ENCODE results near the gene MTX1. TPM values are rescaled to one million over a fixed set of nuclear protein-coding genes. Genes with fewer than 3 reads are reported as not detected.

MTX1 gene
- total RNA-seq, 1 donor from 2014 or later, result 79.3 TPM

GRCh38 chr1:155236451-155236850, 28.0 kb downstream of the MTX1 start:
- H3K4me3 ChIP-seq (ENCODE audit: low read depth, low read length), result no peak overlapping the region
- no peaks in the 10 kb centered on the region for H3K36me3 ChIP-seq (ENCODE audit: control insufficient read depth, insufficient read depth, low read length)
- no peaks in the 10 kb centered on the region for H3K27me3 ChIP-seq (ENCODE audit: control insufficient read depth, insufficient read depth, low read length)
- DNase-seq (ENCODE audit: low read depth), result no peak
- no peak for TF ChIP-seq CTCF (IDR thresholded peaks at IDR 0.05; ENCODE audit: insufficient read depth, low read length, poor library complexity, severe bottlenecking)

- no peaks in the 10 kb centered on the region for H3K36me3 ChIP-seq (ENCODE audit: control insufficient read depth, insufficient read depth, low read length)
- no peak for TF ChIP-seq CTCF (IDR thresholded peaks at IDR 0.05; ENCODE audit: insufficient read depth, low read length, poor library complexity, severe bottlenecking)
- DNase-seq (ENCODE audit: low read depth), result no peak
- H3K27me3 ChIP-seq (ENCODE audit: control insufficient read depth, insufficient read depth, low read length), result no peaks in the 10 kb centered on the region
- H3K4me3 ChIP-seq (ENCODE audit: low read depth, low read length), result peak overlapping the region; percentile 44
These were observed 32.7 kb downstream of the MTX1 start for GRCh38 chr1:155241069-155241679.

GRCh38 chr1:155241841-155242264, 33.4 kb downstream of the MTX1 start:
- Histone ChIP-seq H3K27me3 (ENCODE audit: control insufficient read depth, insufficient read depth, low read length) (no peaks in the 10 kb centered on the region), H3K4me3 (ENCODE audit: low read depth, low read length) (no peak overlapping the region), H3K36me3 (ENCODE audit: control insufficient read depth, insufficient read depth, low read length) (no peaks in the 10 kb centered on the region)
- DNase-seq (ENCODE audit: low read depth), result no peak
- TF ChIP-seq CTCF (IDR thresholded peaks at IDR 0.05; ENCODE audit: insufficient read depth, low read length, poor library complexity, severe bottlenecking), result no peak

- H3K27me3 ChIP-seq (ENCODE audit: control insufficient read depth, insufficient read depth, low read length), result no peaks in the 10 kb centered on the region
- no peak for TF ChIP-seq CTCF (IDR thresholded peaks at IDR 0.05; ENCODE audit: insufficient read depth, low read length, poor library complexity, severe bottlenecking)
- H3K36me3 ChIP-seq (ENCODE audit: control insufficient read depth, insufficient read depth, low read length), result no peaks in the 10 kb centered on the region
- no peak overlapping the region for H3K4me3 ChIP-seq (ENCODE audit: low read depth, low read length)
- DNase-seq (ENCODE audit: low read depth), result no peak
These were observed 34.4 kb downstream of the MTX1 start for GRCh38 chr1:155242805-155243358.

- no peak for TF ChIP-seq CTCF (IDR thresholded peaks at IDR 0.05; ENCODE audit: insufficient read depth, low read length, poor library complexity, severe bottlenecking)
- Histone ChIP-seq H3K27me3 (ENCODE audit: control insufficient read depth, insufficient read depth, low read length) (no peaks in the 10 kb centered on the region), H3K4me3 (ENCODE audit: low read depth, low read length) (peak overlapping the region; percentile 56), H3K36me3 (ENCODE audit: control insufficient read depth, insufficient read depth, low read length) (no peaks in the 10 kb centered on the region)
- DNase-seq (ENCODE audit: low read depth), result peak; percentile 97
These were observed 36.1 kb downstream of the MTX1 start for GRCh38 chr1:155244368-155245162.

Data from kidney epithelial cell (primary cell).